Measurements from ENCODE around the gene AGR3.

DNA sequence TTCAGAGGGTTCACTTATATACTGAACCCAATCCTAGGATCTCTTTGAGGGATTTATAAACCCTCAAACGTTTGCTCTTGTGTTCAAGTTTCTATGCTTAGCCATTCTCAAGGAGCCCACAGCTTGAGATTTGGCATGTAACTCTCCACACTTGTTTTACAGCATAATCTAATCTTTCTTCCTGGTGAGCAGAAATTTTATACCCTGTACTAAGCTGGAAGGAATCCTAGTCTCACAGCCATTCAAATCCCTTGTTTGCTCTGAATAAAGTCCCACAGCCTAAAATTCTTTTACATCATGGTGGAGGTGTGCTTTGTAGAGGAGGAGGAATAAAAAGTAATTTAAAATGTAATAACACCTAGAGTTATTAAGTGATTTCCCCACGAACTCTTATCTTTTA is 71.7 kb downstream of the AGR3 start:
- TF ChIP-seq, protein P1, sequence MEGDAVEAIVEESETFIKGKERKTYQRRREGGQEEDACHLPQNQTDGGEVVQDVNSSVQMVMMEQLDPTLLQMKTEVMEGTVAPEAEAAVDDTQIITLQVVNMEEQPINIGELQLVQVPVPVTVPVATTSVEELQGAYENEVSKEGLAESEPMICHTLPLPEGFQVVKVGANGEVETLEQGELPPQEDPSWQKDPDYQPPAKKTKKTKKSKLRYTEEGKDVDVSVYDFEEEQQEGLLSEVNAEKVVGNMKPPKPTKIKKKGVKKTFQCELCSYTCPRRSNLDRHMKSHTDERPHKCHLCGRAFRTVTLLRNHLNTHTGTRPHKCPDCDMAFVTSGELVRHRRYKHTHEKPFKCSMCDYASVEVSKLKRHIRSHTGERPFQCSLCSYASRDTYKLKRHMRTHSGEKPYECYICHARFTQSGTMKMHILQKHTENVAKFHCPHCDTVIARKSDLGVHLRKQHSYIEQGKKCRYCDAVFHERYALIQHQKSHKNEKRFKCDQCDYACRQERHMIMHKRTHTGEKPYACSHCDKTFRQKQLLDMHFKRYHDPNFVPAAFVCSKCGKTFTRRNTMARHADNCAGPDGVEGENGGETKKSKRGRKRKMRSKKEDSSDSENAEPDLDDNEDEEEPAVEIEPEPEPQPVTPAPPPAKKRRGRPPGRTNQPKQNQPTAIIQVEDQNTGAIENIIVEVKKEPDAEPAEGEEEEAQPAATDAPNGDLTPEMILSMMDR (IDR thresholded peaks at IDR 0.05), result no peak
- no peak for TF ChIP-seq POLR2A (IDR thresholded peaks at IDR 0.05)

All from esophagus squamous epithelium (tissue), 4 donors.